H54 (cell line): ENCODE results near the gene WHRN.

Experiments used
- DNase-seq: peaks from one replicate; pipeline ENCODE4 v3.0.0; 2011; ENCODE audit warnings: low spot score, mixed read lengths; ENCODE audit not compliant: insufficient read length
- FAIRE-seq: peaks from 3 replicates; lab custom pipeline; 2011; peaks lifted over from hg19 to GRCh38; lab: Jason Lieb, UNC
- POLR2A ChIP-seq: IDR thresholded peaks from 2 replicates; pipeline ENCODE4 v1.6.1; 2011; ENCODE audit warnings: low read depth, mild to moderate bottlenecking, low read length

The WHRN gene

GRCh38 chr9:114525513-114525912 is 20.2 kb upstream of the WHRN start:
- FAIRE-seq (peak; percentile 89), DNase-seq (peak; percentile 69)
- no peak for TF ChIP-seq POLR2A

GRCh38 chr9:114524247-114524681 is 19.0 kb upstream of the WHRN start:
- DNase-seq, result no peak
- TF ChIP-seq POLR2A, result no peak
- no peak for FAIRE-seq

- TF ChIP-seq POLR2A, result no peak
- FAIRE-seq, result no peak
Measured at GRCh38 chr9:114522847-114523246, 17.6 kb upstream of the WHRN start.

GRCh38 chr9:114522286-114522685 is 17.0 kb upstream of the WHRN start:
- no peak for TF ChIP-seq POLR2A
- no peak for DNase-seq
- no peak for FAIRE-seq

More at GRCh38 chr9:114522847-114523246, 17.6 kb upstream of the WHRN start:
- DNase-seq, result no peak

GRCh38 chr9:114521846-114522245 is 16.6 kb upstream of the WHRN start:
- FAIRE-seq, result no peak
- DNase-seq, result no peak
- TF ChIP-seq POLR2A, result no peak

GRCh38 chr9:114518599-114519022 is 13.3 kb upstream of the WHRN start:
- no peak for TF ChIP-seq POLR2A
- no peak for FAIRE-seq
- no peak for DNase-seq

GRCh38 chr9:114518120-114518519 is 12.8 kb upstream of the WHRN start:
- DNase-seq (no peak), FAIRE-seq (no peak)
- TF ChIP-seq POLR2A, result no peak

GRCh38 chr9:114516913-114517312 is 11.6 kb upstream of the WHRN start:
- TF ChIP-seq POLR2A, result no peak
- DNase-seq (peak; percentile 61), FAIRE-seq (peak; percentile 100)

GRCh38 chr9:114515528-114515927 is 10.3 kb upstream of the WHRN start:
- no peak for TF ChIP-seq POLR2A
- DNase-seq (no peak), FAIRE-seq (no peak)

GRCh38 chr9:114513959-114514267 is 8.6 kb upstream of the WHRN start:
- FAIRE-seq (no peak), DNase-seq (no peak)
- TF ChIP-seq POLR2A, result no peak

- peak; percentile 41 for FAIRE-seq
- no peak for TF ChIP-seq POLR2A
Measured at GRCh38 chr9:114513055-114513958, 8.0 kb upstream of the WHRN start.

GRCh38 chr9:114511978-114512874 is 7.0 kb upstream of the WHRN start:
- DNase-seq (no peak), FAIRE-seq (no peak)
- TF ChIP-seq POLR2A, result no peak

More at GRCh38 chr9:114513055-114513958, 8.0 kb upstream of the WHRN start:
- no peak for DNase-seq

- no peak for TF ChIP-seq POLR2A
- FAIRE-seq (peak; percentile 45), DNase-seq (no peak)
Measured at GRCh38 chr9:114507726-114508125, 2.5 kb upstream of the WHRN start.

- no peak for DNase-seq
- FAIRE-seq, result no peak
- no peak for TF ChIP-seq POLR2A
Measured at GRCh38 chr9:114506082-114506390, 763 bp upstream of the WHRN start.
